ENCODE data around the gene FCGR3B.
"Not testable (repeated sequence)": the region's sequence is repeated elsewhere in the genome, so short reads cannot be mapped to it uniquely, and the experiment has no call there.

FCGR3B gene

DNA sequence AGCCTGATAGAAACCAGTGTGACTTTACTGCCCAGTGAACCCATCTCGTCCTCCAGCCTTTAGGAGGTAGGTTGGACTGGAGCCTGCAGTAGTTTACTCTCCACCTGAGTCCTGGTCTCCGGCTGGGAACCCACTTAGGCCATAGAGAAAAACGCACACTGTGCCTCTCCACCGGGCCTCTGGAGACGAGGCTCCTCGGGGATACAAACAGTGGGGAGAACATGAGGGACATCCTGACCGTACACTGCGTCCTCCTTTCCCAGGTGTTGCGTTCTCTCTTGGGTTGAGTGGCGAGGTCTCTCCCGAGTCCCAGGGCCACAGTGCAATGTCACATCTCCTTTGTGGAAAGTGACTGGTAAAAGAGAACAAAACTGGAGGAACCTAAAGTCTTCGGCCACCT is 26.0 kb downstream of the FCGR3B start:
- not testable (repeated sequence) for DNase-seq

DNA sequence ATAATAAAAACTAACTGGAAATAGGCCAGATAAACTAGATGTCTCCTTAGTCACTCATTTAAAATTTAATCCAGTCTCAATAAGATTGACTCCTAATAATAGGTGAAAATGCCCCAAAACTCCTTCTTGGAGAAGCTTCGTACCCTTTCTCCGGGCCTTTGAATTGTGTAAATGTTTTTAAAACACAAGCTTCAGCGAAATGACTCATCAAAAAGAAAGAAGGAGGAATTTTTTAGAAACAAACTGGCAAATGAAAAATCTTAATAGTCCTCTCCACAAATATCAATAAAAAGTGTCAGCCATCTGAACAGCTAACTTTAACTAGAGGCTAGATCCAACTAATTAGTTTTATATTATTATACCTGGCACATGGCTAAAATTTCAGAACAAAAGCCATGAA is 33.9 kb downstream of the FCGR3B start:
- DNase-seq, result not testable (repeated sequence)

DNA sequence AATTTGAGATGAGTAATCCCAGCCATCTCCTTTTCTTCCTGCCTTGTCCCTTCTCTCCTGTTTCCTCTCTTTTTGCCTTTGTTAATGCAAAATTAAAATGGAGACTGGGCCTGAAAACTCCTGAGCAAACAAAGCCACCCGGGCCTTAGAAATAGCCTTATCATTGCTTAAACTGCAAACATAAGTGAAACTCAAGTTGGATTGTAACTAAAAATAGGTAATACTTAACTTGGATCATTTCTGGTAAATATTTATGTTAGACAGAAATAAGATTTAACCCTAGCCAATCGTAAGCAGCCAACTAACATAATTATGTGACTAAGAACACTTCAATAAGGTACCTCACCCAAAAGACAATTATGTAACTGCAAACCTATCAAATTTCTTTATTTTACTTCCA is 35.4 kb downstream of the FCGR3B start:
- DNase-seq, result not testable (repeated sequence)

DNA sequence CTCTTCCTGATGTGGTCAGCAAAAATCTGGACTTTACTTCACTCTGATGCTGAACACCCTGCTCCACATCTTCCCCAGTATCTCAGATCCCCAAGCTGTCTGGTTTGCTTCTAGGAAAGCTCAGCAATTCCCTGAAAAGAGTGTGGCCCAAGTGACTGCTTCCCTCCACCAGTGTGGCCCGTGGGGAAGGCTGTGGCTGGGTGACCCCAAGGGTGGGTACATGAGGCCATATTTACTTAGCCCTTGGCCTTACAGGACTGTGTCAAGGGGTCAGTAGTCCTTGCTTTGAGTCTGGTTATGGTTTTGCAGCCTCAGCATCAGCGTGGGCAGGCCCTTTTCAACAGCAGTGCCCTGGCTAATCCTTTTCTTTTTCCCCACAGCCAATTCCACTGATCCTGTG is 35.8 kb downstream of the FCGR3B start:
- DNase-seq, result not testable (repeated sequence)

DNA sequence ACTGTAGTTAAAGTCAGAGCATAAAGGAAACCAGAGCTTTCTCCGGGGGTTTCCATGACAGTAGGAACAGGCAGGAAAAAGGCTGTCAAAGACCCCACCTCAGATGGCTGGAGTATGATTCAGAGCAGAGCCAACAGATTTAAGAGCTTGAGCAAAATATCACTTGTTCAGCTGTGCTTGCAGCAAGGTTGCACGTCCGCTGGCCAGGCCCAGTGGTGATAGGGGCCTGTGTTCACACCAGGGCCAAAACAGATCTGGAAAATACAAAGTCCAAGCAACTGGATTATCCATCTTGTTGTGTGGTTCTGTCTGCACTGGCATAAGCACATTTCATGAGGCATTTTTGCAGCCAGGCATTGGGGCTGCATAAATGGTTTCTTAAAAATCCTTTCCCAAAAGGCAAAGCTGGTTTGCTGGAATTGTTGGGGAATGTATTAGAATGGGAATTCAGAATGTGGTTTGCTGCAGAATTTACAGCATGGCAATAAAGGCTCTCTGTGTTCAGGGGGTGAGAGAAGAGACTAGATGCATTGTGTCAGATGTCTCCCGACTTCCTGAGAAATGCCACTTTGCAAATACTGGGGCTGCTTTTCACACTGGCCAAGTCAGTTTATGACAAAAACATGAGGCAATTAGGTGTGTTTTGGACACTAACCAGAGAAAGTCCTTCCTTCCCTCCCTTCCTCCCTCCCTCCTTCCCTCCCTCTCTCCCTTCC is 36.5 kb downstream of the FCGR3B start:
- not testable (repeated sequence) for DNase-seq

DNA sequence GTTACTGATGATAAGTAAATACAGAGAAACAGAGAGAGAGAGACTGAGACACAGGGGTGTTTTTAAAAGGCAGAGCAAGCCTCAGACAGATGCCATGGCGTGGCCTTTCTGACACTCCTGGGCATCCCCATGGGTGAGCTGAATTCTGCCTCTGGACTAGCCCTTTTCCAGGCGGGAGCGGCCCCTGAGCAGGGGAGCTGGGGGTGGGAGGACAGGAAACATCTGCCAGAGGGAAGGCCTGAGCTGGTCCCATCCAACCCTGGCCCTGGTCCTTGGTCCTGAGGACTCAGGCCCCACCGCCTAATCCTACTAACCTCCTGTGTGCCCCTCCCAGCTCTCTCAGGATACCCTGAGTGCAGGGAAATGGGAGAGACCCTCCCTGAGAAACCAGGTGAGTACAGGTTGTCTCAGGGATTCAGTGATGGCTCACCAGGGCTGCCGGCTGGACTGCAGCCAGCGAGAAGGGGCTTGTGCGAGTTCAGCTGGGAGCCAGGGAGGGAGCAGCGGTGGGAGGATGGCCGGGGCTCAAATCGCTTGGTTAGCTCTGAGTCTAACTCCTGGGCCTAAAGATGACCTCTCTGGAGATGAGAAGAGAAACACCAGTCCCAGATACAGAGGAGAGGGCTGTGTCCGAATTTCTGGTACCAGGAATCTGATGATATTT is 37.8 kb downstream of the FCGR3B start:
- DNase-seq, result not testable (repeated sequence)

DNA sequence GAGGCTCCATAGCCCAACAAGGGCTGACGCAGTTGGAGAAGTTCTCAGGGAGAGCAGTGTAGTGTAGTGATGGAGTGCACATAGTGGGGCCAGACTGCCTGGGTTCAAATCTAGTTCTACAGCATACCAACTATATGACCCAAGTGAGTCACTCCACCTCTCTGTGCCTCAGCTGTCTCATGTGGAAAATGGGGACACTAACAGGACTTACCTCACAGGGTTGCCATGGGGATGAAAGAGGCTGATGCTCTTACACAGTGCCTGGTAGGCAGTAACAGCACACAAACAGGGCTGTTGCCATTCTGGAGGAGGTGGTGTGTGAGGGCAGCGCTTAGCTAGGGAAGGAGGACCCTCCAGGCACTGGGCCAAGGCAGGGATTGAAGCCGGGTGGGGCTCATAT is 38.4 kb downstream of the FCGR3B start:
- not testable (repeated sequence) for DNase-seq

DNA sequence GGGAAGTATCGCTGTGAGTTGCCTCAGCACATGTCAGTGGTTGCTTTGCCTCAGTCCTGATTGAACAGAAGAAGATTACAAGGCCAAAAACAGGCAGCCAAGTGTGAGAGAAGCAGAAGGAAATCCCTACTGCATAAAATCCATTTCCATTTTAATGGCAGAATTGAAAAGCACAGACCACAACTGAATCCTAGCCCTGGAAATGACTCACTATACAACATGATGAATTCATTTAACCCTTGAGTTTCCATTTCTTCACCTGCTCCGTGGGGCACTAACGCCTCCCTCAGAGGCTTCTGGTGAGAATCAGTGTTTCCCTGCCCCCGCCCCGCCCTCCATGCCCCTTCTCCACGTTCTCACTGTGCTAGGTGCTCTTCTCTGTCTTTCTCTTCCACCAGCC is 41.1 kb downstream of the FCGR3B start:
- DNase-seq, result not testable (repeated sequence)

DNA sequence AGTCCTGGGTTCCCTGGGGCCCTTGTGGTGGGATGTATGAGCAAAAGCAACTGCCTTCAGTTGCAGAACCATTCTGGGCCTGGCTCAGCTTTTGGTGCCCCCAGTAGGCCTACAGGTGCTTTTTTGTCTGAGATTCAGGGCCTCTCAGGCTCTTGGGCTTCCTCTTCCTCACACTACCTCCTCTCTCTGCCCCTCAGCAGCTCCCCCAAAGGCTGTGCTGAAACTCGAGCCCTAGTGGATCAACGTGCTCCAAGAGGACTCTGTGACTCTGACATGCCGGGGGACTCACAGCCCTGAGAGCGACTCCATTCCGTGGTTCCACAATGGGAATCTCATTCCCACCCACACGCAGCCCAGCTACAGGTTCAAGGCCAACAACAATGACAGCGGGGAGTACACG is 41.6 kb downstream of the FCGR3B start:
- DNase-seq, result not testable (repeated sequence)

DNA sequence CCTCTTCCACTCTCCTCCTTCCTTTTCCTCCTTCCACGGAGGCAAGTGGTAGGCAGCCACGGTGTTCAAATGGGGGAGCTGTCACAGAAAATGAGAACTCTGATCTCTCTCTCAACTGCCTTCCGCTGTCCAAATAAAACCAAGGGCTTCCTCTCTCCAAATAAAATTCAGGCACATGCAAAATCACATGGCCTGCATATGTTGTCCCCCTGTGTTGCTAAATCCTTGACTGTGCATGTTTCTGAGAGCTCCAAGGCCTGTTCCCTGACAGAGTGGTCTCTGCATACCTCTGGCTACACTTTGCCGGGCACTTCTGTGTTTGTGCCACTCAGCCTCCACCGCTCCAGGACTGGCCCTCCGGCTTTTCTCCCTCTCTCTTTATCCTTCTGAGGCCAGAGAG is 42.4 kb downstream of the FCGR3B start:
- not testable (repeated sequence) for DNase-seq

DNA sequence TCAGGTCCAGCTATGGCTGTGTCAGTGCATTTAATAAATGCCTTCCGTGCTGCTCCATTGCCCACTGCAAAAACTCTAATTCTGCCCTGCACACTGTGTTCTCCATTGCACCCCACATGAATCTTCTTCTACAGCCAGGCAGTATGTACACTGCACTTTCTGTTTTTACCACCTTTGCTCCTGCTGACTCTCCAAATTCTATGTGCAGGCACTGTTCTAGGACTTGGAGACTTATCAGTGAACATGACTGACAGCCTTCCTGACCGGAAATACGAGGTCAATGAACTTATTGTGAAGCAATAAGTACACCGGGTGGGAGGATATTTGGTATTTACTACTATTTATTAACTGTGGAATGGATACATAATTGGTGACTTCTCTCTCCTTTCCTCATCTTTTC is 48.1 kb downstream of the FCGR3B start:
- not testable (repeated sequence) for DNase-seq

DNA sequence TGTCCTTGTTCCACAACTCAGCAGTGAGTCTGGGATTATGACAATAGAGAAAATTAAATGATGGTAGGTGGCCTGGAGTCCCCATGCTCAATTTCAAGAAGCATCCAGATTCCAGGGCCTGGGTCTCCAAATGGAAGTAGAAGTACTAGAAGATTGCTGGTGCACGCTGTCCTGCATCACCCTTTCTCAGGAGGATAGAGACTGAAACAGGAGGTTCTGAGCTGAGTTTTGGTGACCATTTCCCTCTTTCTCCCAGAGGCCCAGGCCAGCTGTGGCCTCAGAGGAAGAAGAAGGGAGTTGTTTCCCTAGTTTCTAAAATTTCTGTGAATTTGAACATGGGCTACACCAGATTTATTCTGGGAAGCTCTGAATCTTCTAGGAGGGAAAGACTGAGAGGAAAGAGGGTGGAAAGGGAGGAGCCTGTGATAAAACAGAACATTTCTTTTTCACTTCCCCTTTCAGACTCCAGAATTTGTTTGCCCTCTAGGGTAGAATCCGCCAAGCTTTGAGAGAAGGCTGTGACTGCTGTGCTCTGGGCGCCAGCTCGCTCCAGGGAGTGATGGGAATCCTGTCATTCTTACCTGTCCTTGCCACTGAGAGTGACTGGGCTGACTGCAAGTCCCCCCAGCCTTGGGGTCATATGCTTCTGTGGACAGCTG is 50.0 kb downstream of the FCGR3B start:
- DNase-seq, result not testable (repeated sequence)

DNA sequence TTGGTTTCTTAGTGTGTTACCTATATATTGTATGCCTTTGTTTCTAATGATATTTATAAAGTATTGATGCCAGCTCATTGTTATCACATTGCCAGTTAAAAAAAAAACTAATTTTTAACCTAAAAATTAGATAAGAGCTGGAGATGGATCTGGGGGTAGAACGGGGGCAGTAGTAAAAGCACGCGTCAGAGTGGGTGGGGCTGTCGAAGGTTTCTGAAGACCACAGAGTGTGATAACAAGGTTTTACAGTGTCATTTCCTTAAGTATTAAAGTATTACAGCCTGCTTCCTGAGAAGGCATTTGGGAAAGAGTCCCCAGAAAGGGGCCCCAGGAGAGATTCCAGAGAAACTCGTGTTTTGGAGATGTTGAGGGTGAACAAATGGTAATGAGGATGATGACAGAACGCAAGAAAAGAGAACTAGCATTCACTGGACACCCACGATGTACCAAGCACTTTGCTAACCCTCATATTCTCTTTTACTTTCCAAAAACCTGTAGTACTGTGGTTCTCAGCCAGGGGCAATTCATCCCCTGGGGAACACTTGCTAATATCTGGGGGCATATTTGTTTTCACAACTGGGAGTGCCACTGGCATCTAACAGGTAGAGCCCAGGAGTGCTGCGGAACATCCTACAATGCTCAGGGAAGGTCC is 51.0 kb downstream of the FCGR3B start:
- peak in 1 of 5 experiments; percentile 6 for DNase-seq

DNA sequence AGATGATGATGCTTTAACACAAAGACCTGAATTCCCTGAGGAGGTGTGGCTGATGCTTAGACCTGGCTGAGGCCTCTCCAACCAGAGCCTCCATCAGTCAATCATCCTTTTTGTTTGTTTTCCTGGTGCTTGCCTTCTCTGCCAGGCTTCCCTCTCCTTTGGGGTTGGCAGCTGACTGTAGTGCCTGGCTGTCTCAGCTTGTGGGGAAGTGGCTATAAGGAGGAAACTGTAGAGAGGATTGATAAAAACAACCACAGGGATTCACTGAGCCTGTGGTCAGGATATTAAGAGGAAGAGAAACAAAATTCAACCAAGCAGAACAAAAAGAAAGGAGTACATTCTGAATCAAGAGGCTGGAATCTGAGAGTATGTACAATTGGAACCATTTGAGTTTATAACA is 54.3 kb downstream of the FCGR3B start:
- not testable (repeated sequence) for DNase-seq
